GM12875 (cell line): Measurements from ENCODE around the gene CREB3L2.

Experiments
- H3K4me3 ChIP-seq: one replicate; pipeline ENCODE4 v1.5.1; 2011; ENCODE audit warnings: low read depth, low read length, control low read depth
- TF ChIP-seq, protein P1 (sequence below): IDR thresholded peaks from 2 replicates; pipeline ENCODE4 v1.5.1; 2011; ENCODE audit warnings: low read depth, mild to moderate bottlenecking, control low read depth, inconsistent platforms, low read length, moderate library complexity, borderline replicate concordance; ENCODE audit not compliant: insufficient read depth

The CREB3L2 gene

DNA sequence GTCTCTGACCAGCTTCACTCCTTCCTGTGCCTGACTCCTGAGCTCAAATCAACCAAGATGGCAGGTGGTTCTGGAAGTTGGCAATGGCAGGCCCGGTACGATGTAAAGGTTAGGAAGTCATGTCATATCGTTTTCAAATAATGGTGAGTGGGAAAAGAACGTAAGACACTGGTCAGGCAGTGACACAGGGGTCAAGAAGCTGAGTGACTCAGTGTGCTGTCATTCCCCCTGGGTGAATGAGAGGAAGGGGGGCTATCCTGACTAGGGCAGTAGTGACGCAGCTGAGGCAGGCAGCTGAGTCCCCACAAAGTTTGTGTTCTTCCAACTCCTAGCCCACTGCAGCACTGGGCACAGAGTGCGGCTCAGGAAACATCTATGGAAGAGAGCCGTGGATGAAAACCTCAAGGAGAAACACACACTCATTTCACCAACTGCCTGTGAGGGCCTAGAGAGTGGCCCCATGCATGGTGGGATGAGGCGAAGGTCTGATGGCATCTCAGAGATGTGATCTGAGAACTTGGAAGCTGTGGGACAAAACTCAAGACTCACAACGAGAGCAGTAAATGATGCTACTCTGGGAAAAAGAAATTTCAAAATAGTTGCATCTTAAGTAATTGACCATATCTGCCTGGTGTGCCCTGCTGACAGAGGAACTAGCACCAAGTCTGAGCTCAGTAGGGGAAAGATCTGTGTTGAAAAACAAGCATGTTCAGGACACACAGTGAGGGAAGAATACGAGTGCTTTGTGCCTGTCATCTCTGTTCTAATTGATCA, 23.2 kb downstream of the CREB3L2 start:
- H3K4me3 ChIP-seq, result no peak overlapping the region
- TF ChIP-seq, protein P1, sequence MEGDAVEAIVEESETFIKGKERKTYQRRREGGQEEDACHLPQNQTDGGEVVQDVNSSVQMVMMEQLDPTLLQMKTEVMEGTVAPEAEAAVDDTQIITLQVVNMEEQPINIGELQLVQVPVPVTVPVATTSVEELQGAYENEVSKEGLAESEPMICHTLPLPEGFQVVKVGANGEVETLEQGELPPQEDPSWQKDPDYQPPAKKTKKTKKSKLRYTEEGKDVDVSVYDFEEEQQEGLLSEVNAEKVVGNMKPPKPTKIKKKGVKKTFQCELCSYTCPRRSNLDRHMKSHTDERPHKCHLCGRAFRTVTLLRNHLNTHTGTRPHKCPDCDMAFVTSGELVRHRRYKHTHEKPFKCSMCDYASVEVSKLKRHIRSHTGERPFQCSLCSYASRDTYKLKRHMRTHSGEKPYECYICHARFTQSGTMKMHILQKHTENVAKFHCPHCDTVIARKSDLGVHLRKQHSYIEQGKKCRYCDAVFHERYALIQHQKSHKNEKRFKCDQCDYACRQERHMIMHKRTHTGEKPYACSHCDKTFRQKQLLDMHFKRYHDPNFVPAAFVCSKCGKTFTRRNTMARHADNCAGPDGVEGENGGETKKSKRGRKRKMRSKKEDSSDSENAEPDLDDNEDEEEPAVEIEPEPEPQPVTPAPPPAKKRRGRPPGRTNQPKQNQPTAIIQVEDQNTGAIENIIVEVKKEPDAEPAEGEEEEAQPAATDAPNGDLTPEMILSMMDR, result no peak

DNA sequence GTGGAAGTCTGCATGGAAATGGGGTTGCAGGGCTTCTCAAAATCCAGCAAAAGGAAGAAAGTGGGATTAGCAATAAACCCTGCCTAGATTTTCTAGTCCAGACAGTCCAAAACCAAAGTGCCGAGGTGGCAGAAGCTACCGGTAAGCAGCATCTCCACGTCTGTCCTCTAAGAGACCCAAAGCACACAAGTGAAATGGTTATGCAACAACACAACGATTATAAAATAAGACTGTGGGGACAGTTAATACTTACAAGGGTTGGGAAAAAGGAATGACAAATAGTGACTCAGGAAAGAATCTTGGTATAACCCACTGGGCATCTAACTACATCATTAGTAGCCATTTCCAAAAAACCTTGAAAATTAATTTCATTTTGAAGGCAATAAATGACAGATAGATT, 24.7 kb downstream of the CREB3L2 start:
- TF ChIP-seq, protein P1, result no peak
- no peak overlapping the region for H3K4me3 ChIP-seq

- H3K4me3 ChIP-seq, result no peak overlapping the region
- TF ChIP-seq, protein P1, result no peak
Measured at GRCh38 chr7:137976696-137977095, 25.2 kb downstream of the CREB3L2 start.

- TF ChIP-seq, protein P1, result no peak
- H3K4me3 ChIP-seq, result no peak overlapping the region
Measured at GRCh38 chr7:137976232-137976631, 25.7 kb downstream of the CREB3L2 start.

DNA sequence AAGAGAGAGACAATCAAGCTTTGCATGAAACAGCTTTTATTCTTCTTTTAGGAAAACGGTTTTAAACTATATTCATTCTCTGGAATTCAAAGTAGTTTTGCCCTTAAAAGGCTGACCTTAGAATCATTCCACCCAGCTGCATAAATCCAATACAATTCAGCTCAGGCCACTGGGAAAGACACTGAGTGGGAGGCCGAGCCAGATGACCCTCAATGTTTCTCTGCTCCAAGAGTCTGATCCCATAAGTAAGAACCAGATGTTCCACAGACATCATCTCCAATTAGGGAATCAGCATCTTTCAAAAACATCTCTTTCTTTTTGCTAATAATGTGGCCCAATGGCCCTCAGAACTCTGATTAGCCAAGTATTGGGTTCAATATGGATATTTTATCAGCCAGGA, 26.1 kb downstream of the CREB3L2 start:
- TF ChIP-seq, protein P1, result no peak
- H3K4me3 ChIP-seq, result no peak overlapping the region

DNA sequence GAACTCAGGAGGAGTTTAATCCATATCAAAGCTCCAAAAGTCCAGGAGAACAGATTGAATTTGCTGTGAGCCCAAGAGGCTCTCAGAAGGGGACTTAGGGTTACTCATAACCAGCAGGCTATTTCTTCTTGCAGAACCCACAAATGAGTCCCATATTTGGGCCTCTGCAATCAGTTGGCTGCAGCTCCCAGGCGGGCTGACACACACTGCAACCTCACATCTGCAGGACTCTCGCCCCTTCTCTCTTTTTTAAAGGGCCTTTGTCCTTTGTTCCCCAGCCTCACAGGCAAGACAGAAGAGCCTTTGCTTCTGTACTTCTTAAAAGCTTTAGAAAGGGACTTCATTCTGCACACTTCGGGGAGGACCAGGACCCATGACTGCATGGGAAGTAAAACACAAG, 26.7 kb downstream of the CREB3L2 start:
- no peak overlapping the region for H3K4me3 ChIP-seq
- TF ChIP-seq, protein P1, result no peak

- TF ChIP-seq, protein P1, result no peak
- no peak overlapping the region for H3K4me3 ChIP-seq
Measured at GRCh38 chr7:137974766-137975165, 27.1 kb downstream of the CREB3L2 start.
